HepG2 (cell line): ENCODE data around the gene CHID1. TPM values are rescaled to one million over a fixed set of nuclear protein-coding genes. Genes with fewer than 3 reads are reported as not detected.

ENCODE experiments used
- ATAC-seq: fragments of 200-7000 bp; cut with Tn5 transposase; 3 replicates; pipeline ENCODE4 v1.9.1; 2020; ENCODE audit warnings: mild to moderate bottlenecking, moderate library complexity
- BruUV-seq: library from RNA; stranded (reverse); fragments of 400-500 nt; replicated peaks from 2 replicates; lab custom pipeline; 2021; lab: Mats Ljungman, UMichigan
- CTCF ChIA-PET: fragments of 300-600 bp; formaldehyde crosslinking; extraction: SDS; loops from one replicate; lab custom pipeline; 2021; ENCODE audit warnings: low total read pairs, inconsistent platforms, low intra/inter-chr PET ratio; lab: Yijun Ruan, JAX
- POLR2A ChIA-PET: fragments of 350-600 bp; sonication (Branson Sonifier 250); formaldehyde crosslinking; loops from one replicate; lab custom pipeline; 2020; ENCODE audit warnings: antibody characterized with exemption, inconsistent platforms; lab: Yijun Ruan, JAX
- DNase-seq: peaks from one replicate; pipeline ENCODE4 v3.0.0-alpha.2; 2015; ENCODE audit warnings: low spot score
- FAIRE-seq: peaks from 3 replicates; lab custom pipeline; 2011; peaks lifted over from hg19 to GRCh38; lab: Jason Lieb, UNC
- H2AFZ ChIP-seq: one replicate; pipeline ENCODE4 v1.6.1; 2011; ENCODE audit warnings: low read length, inconsistent platforms
- H3K27ac ChIP-seq: fragments of 300-600 bp; 3 replicates; pipeline ENCODE4 v1.8.0; 2011; ENCODE audit warnings: mixed run types, mild to moderate bottlenecking, mixed read lengths, low read length, inconsistent platforms; ENCODE audit not compliant: insufficient read depth; ENCODE audit errors: extremely low read length
- H3K27me3 ChIP-seq, 2 experiments: fragments of 200-600 bp in 1 of 2; 2 replicates in 1 of 2; 3 replicates in 1 of 2; pipeline versions ENCODE4 v1.6.0 to v1.8.0; 2011; ENCODE audit warnings: low read length in 2 of 2, mild to moderate bottlenecking in 2 of 2, moderate library complexity in 2 of 2, inconsistent platforms in 1 of 2; ENCODE audit not compliant: insufficient read depth in 2 of 2, control insufficient read depth in 1 of 2
- H3K36me3 ChIP-seq, 2 experiments: fragments of 200-600 bp in 1 of 2; replicated peaks in 1 of 2; 2 replicates in 1 of 2; 3 replicates in 1 of 2; pipeline versions ENCODE4 v1.5.1 to v1.8.0; 2011; ENCODE audit warnings: low read length in 2 of 2, inconsistent platforms in 1 of 2; ENCODE audit not compliant: insufficient read depth in 2 of 2, control insufficient read depth in 1 of 2
- H3K4me1 ChIP-seq: 2 replicates; pipeline ENCODE4 v1.5.1; 2012; ENCODE audit warnings: low read length, inconsistent platforms; ENCODE audit not compliant: insufficient read depth
- H3K4me2 ChIP-seq: 2 replicates; pipeline ENCODE4 v1.6.0; 2011; ENCODE audit warnings: low read depth, low read length, inconsistent platforms
- H3K4me3 ChIP-seq, 3 experiments: fragments of 200-600 bp in 1 of 3; sonication (generic), shearing (Covaris generic) in 1 of 3; replicated peaks in 1 of 3; 2 replicates each; pipeline ENCODE4 v1.5.1; 2011 to 2016; ENCODE audit warnings: low read length in 3 of 3, inconsistent platforms in 2 of 3, low read depth in 2 of 3, mild to moderate bottlenecking in 2 of 3, control low read depth in 1 of 3, mixed read lengths in 1 of 3; ENCODE audit not compliant: insufficient read depth in 1 of 3
- H3K79me2 ChIP-seq: one replicate; pipeline ENCODE4 v1.6.1; 2011; ENCODE audit warnings: low read length, inconsistent platforms; ENCODE audit not compliant: insufficient read depth
- H3K9ac ChIP-seq: 2 replicates; pipeline ENCODE4 v1.6.0; 2011; ENCODE audit warnings: mild to moderate bottlenecking, low read depth, low read length, inconsistent platforms; ENCODE audit not compliant: insufficient read depth
- H3K9me3 ChIP-seq: 2 replicates; pipeline ENCODE4 v1.5.1; 2012; ENCODE audit warnings: mild to moderate bottlenecking, low read length
- H4K20me1 ChIP-seq: 2 replicates; pipeline ENCODE4 v1.6.0; 2011; ENCODE audit warnings: inconsistent platforms, mild to moderate bottlenecking, low read length, moderate library complexity; ENCODE audit not compliant: insufficient read depth
- ARHGAP35 ChIP-seq: sonication (generic); formaldehyde crosslinking; IDR thresholded peaks from 2 replicates; pipeline ENCODE4 v1.9.0; 2022; ENCODE audit warnings: mild to moderate bottlenecking, inconsistent platforms, moderate library complexity, missing genetic modification reagents, borderline replicate concordance
- CEBPB ChIP-seq: IDR thresholded peaks from 2 replicates; pipeline ENCODE4 v1.6.1; 2011; ENCODE audit warnings: low read depth, low read length, improper control_type of control experiment, borderline replicate concordance
- PCBP2 ChIP-seq: fragments of 200-400 bp; formaldehyde crosslinking; optimal IDR thresholded peaks from 2 replicates; pipeline ENCODE3; 2018; ENCODE audit warnings: low read length, low read depth; ENCODE audit not compliant: poor library complexity, severe bottlenecking
- SMARCE1 ChIP-seq: fragments of 450-650 bp; IDR thresholded peaks from 2 replicates; pipeline ENCODE4 v1.6.1; 2017; ENCODE audit warnings: borderline replicate concordance
- TBX2 ChIP-seq: sonication (generic); formaldehyde crosslinking; IDR thresholded peaks from 2 replicates; pipeline ENCODE4 v1.5.0; 2020; ENCODE audit warnings: missing genetic modification reagents, mild to moderate bottlenecking, borderline replicate concordance
- ZFP41 ChIP-seq: sonication (generic); formaldehyde crosslinking; IDR thresholded peaks from 2 replicates; pipeline ENCODE4 v1.4.0; 2020; ENCODE audit warnings: mild to moderate bottlenecking, missing genetic modification reagents, borderline replicate concordance
- ZKSCAN1 ChIP-seq: fragments of 150-350 bp; IDR thresholded peaks from 2 replicates; pipeline ENCODE4 v1.6.1; 2014; ENCODE audit warnings: low read length
- ZNF121 ChIP-seq: sonication (generic); formaldehyde crosslinking; IDR thresholded peaks from 2 replicates; pipeline ENCODE4 v1.5.0; 2020; ENCODE audit warnings: mild to moderate bottlenecking, missing genetic modification reagents
- ZNF317 ChIP-seq: sonication (generic); formaldehyde crosslinking; IDR thresholded peaks from 2 replicates; pipeline ENCODE4 v1.5.0; 2020; ENCODE audit warnings: mild to moderate bottlenecking, missing genetic modification reagents
- ZNF788 ChIP-seq: sonication (generic); formaldehyde crosslinking; IDR thresholded peaks from 2 replicates; pipeline ENCODE4 v1.5.0; 2020; ENCODE audit warnings: mild to moderate bottlenecking, missing genetic modification reagents, borderline replicate concordance
- WGBS: methylation state at CpG from one replicate; pipeline ENCODE4 v1.1.6; 2017; ENCODE audit warnings: low lambda C conversion rate; 5-methylcytosine and 5-hydroxymethylcytosine counted together
- in situ Hi-C: cut with HindIII; loops from 2 replicates; pipeline ENCODE4 v1.10.0; 2017; ENCODE audit warnings: low pct_unique_long_range_greater_than_20kb; ENCODE audit not compliant: extremely low pct_ligation_motif_present
- intact Hi-C: fragments of 100-400 bp; cut with micrococcal nuclease; formaldehyde crosslinking; loops from one replicate; pipeline ENCODE4 v1.10.0; 2022; ENCODE audit not compliant: unreplicated experiment
- polyA plus RNA-seq, 8 experiments: library from polyadenylated mRNA; depleted of rRNA in 3 of 8; stranded (reverse) in 7 of 8; unstranded in 1 of 8; fragments of >200 nt; fragmentation: Illumina TruSeq in 4 of 8; extraction: Trizol in 4 of 8; gene quantifications; 2 replicates each; pipeline versions ENCODE4 v1.2.1 to v1.2.3, GENCODE V29; 2011 to 2016; ENCODE audit warnings: low read depth in 4 of 8, missing spikeins in 1 of 8, mixed read lengths in 1 of 8; ENCODE audit not compliant: insufficient read depth in 1 of 8
- total RNA-seq, 5 experiments: library from RNA; depleted of rRNA; stranded (reverse); fragments of >200 nt; fragmentation: Illumina TruSeq; extraction: Trizol; gene quantifications; 2 replicates each; pipeline ENCODE4 v1.2.3, GENCODE V29; 2016; ENCODE audit warnings: low read depth in 1 of 5
- TF ChIP-seq, protein P1 (sequence below): sonication (generic); formaldehyde crosslinking; IDR thresholded peaks from 2 replicates; pipeline ENCODE4 v1.5.0; 2020; ENCODE audit warnings: mild to moderate bottlenecking, missing genetic modification reagents
- TF ChIP-seq, protein P2 (sequence below): sonication (generic); formaldehyde crosslinking; IDR thresholded peaks from 2 replicates; pipeline ENCODE4 v1.8.0; 2022; ENCODE audit warnings: missing genetic modification reagents, mild to moderate bottlenecking, inconsistent platforms, borderline replicate concordance
- TF ChIP-seq, protein P3 (sequence below), 2 experiments: fragments of 450-650 bp in 1 of 2; sonication (generic) in 1 of 2; formaldehyde crosslinking; IDR thresholded peaks; 2 replicates each; pipeline versions ENCODE4 v1.5.0 to v1.8.0; 2020 to 2022; ENCODE audit warnings: mild to moderate bottlenecking in 1 of 2, missing genetic modification reagents in 1 of 2
- TF ChIP-seq, protein P4 (sequence below): sonication (generic); formaldehyde crosslinking; IDR thresholded peaks from 2 replicates; pipeline ENCODE4 v1.5.1; 2020; ENCODE audit warnings: mild to moderate bottlenecking, missing genetic modification reagents, moderate library complexity

Gene CHID1
- total and polyA plus RNA-seq, 2 of the 13 experiments (the other 11 are each of a cell fraction or from before 2014, with no cell fraction given), result 65.1 to 93.6 TPM

DNA sequence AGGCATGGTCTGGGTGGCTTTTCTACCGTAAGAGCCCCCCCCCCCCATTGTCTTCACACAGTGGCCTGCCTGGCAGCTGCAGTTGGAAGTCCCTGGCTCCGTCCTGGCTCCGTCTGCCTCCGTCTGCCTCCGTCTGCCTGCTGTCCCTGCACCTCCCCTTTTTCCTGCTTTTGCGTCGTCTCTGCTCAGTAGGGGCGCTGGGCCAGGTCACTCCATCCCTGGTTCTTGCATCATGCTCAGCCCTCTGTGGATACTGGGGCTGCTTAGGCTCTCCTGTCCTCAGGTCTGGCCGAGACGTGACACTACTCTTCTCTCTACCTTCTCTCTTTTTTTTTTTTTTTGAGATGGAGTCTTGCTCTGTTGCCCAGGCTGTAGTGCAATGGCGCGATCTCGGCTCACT is 42.9 kb upstream of the CHID1 start:
- in situ Hi-C loops (no loop called here), intact Hi-C loops (loop anchor here (2.0 kb wide), 2 partner anchors 17 to 29 kb away; partner anchors contain the start of gene AP2A2)
- Histone ChIP-seq H3K27ac (peak overlapping the region; percentile 95), H4K20me1 (no peaks in the 10 kb centered on the region), H3K27me3 (no peaks in the 10 kb centered on the region), H3K4me3 (peak overlapping the region in 2 of 3 experiments; percentile 50 to 68; a peak in 2 of 6 replicates), H3K9ac (peak overlapping the region; percentile 79), H3K79me2 (peaks cover 58% of the 10 kb centered on the region), H3K4me2 (peak overlapping the region; percentile 88), H2AFZ (no peak overlapping the region), H3K36me3 (peaks cover 1 to 13% of the 10 kb centered on the region in 2 experiments; a peak in 3 of 5 replicates), H3K9me3 (no peaks in the 10 kb centered on the region), H3K4me1 (peaks cover 81% of the 10 kb centered on the region)
- no TSS peak for BruUV-seq
- no peak for FAIRE-seq
- peak; percentile 33 for DNase-seq
- peak; percentile 5 for ATAC-seq
- ChIA-PET POLR2A (interaction anchor here (1.9 to 2.6 kb wide), 3 partner anchors 13 to 43 kb away, joined by 10 to 37 read pairs (median 24); partner anchors contain the start of genes AP2A2 and CHID1), CTCF (no interaction called here)
- WGBS, result 50% methylated on average over 9 of the region's 13 CpGs
- TF ChIP-seq, protein P1, sequence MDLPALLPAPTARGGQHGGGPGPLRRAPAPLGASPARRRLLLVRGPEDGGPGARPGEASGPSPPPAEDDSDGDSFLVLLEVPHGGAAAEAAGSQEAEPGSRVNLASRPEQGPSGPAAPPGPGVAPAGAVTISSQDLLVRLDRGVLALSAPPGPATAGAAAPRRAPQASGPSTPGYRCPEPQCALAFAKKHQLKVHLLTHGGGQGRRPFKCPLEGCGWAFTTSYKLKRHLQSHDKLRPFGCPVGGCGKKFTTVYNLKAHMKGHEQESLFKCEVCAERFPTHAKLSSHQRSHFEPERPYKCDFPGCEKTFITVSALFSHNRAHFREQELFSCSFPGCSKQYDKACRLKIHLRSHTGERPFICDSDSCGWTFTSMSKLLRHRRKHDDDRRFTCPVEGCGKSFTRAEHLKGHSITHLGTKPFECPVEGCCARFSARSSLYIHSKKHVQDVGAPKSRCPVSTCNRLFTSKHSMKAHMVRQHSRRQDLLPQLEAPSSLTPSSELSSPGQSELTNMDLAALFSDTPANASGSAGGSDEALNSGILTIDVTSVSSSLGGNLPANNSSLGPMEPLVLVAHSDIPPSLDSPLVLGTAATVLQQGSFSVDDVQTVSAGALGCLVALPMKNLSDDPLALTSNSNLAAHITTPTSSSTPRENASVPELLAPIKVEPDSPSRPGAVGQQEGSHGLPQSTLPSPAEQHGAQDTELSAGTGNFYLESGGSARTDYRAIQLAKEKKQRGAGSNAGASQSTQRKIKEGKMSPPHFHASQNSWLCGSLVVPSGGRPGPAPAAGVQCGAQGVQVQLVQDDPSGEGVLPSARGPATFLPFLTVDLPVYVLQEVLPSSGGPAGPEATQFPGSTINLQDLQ (CRISPR knock-in tag), result no peak
- TF ChIP-seq ZNF788 (0 out of 2 replicates have a peak, but pooled peaks have one; percentile 26), ZKSCAN1 (no peak), TBX2 (CRISPR knock-in tag) (0 out of 2 replicates have a peak, but pooled peaks have one; percentile 26), ZFP41 (no peak), ARHGAP35 (CRISPR knock-in tag) (no peak), CEBPB (peak; percentile 49; the same call in 1 of the 2 replicates), ZNF317 (no peak), PCBP2 (no peak), SMARCE1 (no peak), ZNF121 (CRISPR knock-in tag) (peak; percentile 49; the same call in 1 of the 2 replicates)
- TF ChIP-seq, protein P2, sequence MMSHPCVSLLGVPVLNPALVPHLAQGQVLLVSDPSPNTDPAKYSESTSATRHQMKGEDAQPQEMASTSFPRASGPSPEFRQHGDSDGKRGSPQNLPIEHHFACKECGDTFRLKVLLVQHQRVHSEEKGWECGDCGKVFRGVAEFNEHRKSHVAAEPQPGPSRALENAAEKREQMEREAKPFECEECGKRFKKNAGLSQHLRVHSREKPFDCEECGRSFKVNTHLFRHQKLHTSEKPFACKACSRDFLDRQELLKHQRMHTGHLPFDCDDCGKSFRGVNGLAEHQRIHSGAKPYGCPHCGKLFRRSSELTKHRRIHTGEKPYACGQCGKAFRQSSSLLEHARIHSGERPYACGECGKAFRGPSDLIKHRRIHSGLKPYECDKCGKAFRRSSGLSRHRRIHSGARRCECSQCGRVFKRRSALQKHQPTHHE, result no peak
- TF ChIP-seq, protein P3, sequence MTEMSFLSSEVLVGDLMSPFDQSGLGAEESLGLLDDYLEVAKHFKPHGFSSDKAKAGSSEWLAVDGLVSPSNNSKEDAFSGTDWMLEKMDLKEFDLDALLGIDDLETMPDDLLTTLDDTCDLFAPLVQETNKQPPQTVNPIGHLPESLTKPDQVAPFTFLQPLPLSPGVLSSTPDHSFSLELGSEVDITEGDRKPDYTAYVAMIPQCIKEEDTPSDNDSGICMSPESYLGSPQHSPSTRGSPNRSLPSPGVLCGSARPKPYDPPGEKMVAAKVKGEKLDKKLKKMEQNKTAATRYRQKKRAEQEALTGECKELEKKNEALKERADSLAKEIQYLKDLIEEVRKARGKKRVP (CRISPR knock-in tag; IDR thresholded peaks at IDR 0.05), result peak in 1 of 2 experiments; percentile 91; a peak in 2 of 4 replicates
- TF ChIP-seq, protein P4, sequence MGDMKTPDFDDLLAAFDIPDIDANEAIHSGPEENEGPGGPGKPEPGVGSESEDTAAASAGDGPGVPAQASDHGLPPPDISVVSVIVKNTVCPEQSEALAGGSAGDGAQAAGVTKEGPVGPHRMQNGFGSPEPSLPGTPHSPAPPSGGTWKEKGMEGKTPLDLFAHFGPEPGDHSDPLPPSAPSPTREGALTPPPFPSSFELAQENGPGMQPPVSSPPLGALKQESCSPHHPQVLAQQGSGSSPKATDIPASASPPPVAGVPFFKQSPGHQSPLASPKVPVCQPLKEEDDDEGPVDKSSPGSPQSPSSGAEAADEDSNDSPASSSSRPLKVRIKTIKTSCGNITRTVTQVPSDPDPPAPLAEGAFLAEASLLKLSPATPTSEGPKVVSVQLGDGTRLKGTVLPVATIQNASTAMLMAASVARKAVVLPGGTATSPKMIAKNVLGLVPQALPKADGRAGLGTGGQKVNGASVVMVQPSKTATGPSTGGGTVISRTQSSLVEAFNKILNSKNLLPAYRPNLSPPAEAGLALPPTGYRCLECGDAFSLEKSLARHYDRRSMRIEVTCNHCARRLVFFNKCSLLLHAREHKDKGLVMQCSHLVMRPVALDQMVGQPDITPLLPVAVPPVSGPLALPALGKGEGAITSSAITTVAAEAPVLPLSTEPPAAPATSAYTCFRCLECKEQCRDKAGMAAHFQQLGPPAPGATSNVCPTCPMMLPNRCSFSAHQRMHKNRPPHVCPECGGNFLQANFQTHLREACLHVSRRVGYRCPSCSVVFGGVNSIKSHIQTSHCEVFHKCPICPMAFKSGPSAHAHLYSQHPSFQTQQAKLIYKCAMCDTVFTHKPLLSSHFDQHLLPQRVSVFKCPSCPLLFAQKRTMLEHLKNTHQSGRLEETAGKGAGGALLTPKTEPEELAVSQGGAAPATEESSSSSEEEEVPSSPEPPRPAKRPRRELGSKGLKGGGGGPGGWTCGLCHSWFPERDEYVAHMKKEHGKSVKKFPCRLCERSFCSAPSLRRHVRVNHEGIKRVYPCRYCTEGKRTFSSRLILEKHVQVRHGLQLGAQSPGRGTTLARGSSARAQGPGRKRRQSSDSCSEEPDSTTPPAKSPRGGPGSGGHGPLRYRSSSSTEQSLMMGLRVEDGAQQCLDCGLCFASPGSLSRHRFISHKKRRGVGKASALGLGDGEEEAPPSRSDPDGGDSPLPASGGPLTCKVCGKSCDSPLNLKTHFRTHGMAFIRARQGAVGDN (CRISPR knock-in tag), result peak; percentile 29; the same call in 1 of the 2 replicates
